CD4-positive, alpha-beta T cell treated with Interleukin-4 for 1 hour (primary cell): ENCODE measurements around the gene JUN.

Source experiments
- DNase-seq, 2 donors: peaks; one replicate each; pipeline ENCODE4 v3.0.0-alpha.2; 2020 to 2022

The JUN gene

GRCh38 chr1:58782178-58783089 is 1.4 kb downstream of the JUN start:
- DNase-seq = peak; percentile 63 to 65

- DNase-seq = peak; percentile 70 to 74
Measured at GRCh38 chr1:58781541-58782177, 2.2 kb downstream of the JUN start.

GRCh38 chr1:58780836-58781452 is 2.9 kb downstream of the JUN start:
- peak; percentile 86 to 88 for DNase-seq

DNA sequence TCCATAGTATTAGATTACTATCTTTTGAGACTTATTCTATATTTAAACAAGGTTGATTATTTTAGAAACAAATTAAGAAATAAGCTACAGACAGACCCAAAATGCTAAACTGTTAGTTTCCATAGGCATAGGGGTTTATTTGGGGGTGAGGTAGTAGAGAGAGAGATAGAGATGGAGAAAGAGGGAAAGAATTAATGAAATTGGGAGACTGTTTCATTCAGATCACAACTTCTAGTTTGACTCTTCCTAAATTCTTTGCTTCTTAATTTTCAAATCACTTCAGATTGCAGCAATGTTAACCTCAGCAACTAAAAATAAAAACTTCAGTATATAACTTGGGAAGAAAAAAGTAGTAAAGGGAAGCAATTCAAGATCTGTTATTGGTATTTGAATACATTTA is 3.4 kb downstream of the JUN start:
- no peak for DNase-seq

DNA sequence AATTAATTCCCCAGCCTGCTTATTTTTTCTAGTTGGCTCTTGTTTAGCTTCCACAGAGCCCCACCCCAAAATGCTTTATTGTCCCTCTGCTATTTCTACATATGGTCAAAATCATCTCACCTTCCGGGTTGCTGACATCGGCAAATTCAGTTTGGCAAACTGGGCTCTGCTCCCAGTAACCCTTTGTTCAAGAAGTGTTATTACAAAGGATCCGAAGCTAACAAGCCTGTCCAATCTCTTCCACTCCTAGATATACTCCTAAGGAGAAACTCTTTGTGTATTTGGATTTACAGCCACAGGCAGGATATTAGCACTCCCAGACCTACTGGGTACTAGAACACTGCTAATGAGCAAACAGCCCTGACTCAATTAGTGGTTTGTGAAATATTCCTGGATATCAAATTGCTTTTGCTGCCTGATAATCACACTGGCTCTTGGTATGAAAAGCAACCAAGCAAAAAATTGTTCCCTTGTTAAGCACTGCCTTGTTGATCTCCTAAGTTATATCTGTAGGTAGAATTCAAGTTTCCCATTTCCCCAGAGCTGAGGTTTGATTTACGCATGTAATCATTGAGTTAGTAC is 4.0 kb downstream of the JUN start:
- DNase-seq = peak; percentile 46 to 81

- DNase-seq = no peak
Measured at GRCh38 chr1:58779059-58779754, 4.6 kb downstream of the JUN start.

DNA sequence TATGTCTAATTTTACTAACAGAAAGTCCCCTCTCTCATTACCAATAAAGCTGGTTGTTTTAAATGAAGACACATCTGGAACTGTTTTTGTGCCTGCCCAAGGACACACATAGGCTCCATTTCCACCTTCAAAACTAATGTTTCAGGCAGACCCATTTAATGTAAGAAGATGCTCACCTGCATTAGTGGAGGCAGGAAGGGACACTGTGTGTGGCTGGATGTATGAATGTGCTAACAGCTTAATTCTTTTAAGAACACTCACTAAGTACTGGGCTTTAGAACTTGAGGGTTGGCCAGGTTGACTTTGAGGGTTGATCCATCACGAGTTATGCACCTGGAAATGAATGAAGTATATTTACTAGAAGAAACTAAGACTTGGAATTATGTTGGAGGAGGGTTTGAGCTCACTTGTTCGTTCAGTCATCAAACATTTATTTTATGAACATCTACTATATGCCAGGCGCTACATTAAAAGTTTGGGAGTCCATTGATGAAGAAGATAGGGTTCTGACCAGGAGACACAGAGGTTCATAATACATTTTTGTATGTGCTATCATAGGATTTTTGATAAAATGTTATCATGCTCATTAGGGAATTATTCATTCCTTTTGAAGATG is 5.4 kb downstream of the JUN start:
- DNase-seq = peak in 1 of 2 donors; percentile 19

DNA sequence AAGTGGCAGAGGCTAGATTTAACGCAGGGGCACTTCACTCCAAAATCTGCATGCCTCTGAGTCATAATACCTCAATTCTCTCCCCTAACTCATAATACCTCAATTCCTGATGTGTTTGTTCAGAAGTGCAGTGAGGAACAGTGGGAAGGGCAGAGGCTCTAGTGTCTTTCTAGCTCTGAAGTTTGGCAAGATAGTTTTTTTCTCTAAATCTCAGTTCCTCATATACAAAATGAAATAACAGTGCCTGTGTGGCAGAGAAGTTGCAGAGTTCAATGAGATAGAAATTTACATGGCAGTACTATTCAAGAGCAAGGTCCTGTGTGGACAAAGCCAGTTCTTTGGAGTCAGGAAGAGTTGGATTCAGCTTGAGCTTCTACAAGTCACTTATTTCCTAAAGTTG is 9.8 kb downstream of the JUN start:
- no peak for DNase-seq

DNA sequence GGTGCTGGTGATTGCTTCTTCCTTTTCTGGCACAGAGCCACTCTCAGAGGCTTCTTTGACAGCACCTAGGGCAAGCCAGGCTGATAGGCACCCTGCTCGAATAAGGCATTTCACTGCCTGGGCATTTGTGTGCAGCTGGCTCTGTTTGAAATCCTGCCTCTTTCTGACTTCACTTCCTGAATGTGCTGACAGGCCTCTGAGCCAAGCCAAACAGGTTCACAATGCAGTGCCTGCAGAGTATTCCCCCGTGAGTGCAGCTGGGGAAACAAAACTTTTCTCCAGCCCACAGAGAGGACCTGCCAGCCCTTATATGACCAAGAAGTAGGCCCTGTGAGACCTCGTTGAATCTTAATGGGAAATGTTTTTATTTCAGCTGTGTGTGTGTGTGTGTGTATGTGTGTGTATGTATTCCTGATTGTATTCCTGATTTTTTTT is 10.4 kb downstream of the JUN start:
- DNase-seq = no peak

DNA sequence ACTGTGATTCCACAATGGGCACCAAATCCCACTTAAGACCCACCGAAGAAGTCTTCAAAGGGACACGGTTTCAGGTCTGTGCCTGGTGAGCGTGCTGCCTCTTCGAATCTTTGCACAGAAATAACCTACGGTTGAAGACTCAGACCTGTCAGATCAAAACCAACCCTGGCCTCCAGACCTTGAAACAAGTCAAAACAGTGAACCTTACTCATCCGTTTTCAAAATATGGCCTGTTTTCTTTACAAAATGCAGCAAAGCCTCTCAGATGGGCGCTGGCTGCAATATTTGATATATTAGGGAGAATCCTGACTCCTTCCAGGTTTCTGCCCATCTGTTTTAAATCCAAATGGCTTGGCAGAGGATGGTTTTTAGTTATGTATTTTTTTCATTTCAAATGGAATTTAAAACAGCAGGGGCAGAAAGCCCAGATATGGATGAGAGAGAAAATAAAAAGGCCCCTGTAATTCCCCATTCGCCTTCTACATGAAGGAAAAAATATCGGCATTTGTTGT is 14.0 kb downstream of the JUN start:
- no peak for DNase-seq

DNA sequence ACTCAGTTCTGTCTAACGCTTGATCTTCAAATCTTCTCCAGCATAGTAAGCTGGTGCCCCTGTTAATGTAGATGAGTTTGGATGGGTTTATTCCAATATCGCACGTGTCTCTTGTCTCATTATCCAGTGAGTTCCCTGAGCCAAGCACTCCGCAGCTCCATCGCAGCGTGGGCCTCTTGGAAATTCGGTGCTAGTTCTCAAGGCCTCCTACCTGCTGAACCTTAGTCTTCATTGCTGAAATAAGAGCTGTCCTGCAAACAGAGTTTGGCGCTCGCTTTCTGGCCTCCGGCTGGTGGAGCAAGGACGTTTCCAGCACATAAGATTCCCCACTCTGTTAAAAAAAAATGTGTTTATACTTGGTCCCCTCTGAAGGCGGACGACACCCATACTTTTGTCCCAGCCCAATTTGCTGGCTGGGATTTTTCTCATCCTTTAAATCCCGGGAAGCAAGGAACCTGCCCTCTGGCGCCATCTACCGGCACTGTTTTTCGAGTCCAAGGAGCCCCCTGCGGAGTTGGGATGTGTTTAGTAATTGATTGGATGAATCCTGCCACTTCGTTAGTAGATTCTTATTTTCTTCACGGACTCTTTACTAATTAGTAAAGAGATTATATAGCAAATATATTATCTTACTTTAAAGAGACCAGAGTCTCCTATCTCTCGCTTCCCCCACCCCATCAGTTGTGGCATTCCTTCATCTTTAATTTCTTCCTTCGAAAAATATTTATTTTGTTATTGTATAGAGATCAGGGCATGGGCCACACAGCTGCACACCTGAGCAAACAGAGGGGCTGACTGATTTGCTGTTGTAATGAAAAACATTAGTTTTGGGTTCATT is 14.7 kb downstream of the JUN start:
- peak; percentile 18 to 26 for DNase-seq

DNA sequence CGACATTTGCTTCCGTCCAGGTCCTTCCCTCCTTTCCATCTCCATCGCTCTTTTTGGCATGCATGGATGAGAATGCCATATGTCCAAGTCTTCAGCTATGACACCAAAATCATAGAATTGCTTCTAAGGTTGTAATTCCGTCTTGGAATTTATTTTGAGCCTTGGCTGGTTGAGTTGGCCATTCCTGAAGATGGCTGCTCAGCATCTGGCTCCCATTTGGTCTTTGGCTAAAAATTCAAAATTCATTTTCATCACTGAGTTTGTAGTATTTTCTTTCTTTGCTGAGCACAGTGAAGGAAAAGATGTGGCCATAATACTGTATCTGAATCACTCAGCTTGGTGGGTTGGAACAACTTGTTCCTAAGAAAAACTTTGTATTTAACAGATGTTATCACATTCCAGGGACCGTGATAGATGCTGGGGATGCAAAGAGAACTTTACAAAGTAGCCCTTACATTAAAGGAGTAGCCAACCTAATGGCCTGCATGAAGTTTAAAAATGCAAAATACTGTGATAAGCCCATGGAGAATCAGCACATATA is 15.6 kb downstream of the JUN start:
- no peak for DNase-seq

DNA sequence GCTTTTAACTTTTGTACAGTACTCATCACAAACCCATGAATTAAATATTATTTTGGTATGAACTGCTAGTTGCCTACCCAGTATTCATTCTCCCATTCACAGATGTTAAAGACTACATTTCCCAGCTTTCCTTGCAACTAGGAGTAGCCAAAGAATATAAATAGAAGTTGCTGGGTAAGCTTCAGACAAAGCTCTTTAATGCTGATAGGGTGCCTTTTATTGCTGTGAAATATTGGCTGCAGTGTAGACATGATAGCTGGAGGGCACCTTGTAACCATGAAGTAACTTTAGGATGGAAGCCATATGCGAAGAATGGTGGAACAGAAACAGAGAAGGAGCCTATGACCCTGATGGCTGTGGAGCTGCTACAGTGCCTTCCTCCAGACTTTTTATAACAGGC is 16.7 kb downstream of the JUN start:
- no peak for DNase-seq

- no peak for DNase-seq
Measured at GRCh38 chr1:58765441-58765840, 18.4 kb downstream of the JUN start.

DNA sequence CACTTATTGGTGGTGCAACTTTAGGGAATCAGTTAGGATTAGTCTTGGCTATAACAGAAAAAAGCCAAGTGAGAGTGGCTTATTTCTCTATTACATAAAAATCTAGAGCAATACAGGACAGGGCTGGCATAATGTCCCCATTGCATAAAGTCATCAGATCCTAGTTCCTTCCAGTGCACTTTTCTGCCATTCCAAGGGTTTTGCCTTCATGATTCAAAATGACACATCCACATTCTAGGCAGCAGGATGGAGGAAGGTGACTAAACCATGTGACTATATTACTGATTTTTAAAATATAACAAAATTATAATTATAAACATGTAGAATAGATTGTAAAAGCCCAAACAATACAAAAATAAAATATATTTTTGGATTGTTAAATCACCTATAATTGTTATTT is 18.8 kb downstream of the JUN start:
- no peak for DNase-seq

- no peak for DNase-seq
Measured at GRCh38 chr1:58764294-58764978, 19.4 kb downstream of the JUN start.

- DNase-seq = no peak
Measured at GRCh38 chr1:58763214-58763613, 20.6 kb downstream of the JUN start.

- DNase-seq = no peak
Measured at GRCh38 chr1:58762806-58763205, 21.0 kb downstream of the JUN start.

DNA sequence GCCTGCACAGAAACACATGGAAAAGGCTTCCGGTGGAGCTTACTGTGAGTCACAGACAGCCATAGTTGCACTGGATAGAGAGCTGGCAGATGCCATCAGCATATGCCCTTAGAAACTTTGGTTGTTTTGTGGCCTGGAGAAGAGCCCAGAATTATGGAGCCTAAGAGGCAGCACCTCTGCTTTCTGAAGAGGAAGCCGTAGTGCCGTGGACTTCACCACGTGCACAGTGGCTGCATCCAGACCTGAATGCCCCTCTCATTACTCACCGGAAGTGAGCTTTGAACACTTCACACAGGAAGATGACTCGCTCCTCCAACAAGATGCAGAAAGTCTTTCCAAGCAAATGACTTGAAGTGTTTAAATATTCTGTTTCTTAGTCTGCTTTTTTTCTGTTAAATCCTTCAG is 28.4 kb downstream of the JUN start:
- peak; percentile 55 to 61 for DNase-seq
